Measurements from ENCODE around the gene MINDY4. TPM values are rescaled to one million over a fixed set of nuclear protein-coding genes. Genes with fewer than 3 reads are reported as not detected.

The MINDY4 gene
- total RNA-seq, 2 experiments from 2014 or later = 1.3 to 1.7 TPM

DNA sequence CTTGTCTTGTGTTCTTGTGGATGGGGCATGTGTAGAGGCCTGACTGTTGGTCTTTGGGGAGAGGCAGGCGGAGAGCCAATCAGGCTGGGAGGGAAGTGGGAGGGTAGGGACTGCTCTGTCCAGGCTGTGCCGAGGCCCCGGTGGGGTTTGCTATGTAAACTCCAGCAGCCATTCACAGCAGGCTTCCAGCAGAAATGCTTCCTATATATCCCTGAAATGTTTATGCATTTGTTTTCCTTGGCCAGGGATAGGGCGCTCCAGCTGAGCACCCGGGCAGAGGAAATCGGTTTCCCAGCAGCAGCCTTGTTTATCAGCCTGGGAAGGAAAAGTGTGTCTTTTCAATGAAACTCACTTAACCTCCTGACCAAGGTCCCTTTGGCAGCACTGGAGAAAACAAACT, 122.1 kb downstream of the MINDY4 start:
- H3K27me3 Mint-ChIP-seq = no peaks in the 10 kb centered on the region
- DNase-seq = no peak
- H3K36me3 Mint-ChIP-seq (ENCODE audit: low read depth) = no peaks in the 10 kb centered on the region
- H3K4me1 Mint-ChIP-seq (ENCODE audit: low read depth) = no peaks in the 10 kb centered on the region
- ChIA-PET POLR2A (no interaction called here), CTCF (no interaction called here)
- peaks cover 3% of the 10 kb centered on the region for H3K9me3 Mint-ChIP-seq
- intact Hi-C loops (cut with micrococcal nuclease) = no loop called here
- TF ChIP-seq, protein P1, sequence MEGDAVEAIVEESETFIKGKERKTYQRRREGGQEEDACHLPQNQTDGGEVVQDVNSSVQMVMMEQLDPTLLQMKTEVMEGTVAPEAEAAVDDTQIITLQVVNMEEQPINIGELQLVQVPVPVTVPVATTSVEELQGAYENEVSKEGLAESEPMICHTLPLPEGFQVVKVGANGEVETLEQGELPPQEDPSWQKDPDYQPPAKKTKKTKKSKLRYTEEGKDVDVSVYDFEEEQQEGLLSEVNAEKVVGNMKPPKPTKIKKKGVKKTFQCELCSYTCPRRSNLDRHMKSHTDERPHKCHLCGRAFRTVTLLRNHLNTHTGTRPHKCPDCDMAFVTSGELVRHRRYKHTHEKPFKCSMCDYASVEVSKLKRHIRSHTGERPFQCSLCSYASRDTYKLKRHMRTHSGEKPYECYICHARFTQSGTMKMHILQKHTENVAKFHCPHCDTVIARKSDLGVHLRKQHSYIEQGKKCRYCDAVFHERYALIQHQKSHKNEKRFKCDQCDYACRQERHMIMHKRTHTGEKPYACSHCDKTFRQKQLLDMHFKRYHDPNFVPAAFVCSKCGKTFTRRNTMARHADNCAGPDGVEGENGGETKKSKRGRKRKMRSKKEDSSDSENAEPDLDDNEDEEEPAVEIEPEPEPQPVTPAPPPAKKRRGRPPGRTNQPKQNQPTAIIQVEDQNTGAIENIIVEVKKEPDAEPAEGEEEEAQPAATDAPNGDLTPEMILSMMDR (IDR thresholded peaks at IDR 0.05) = no peak
- H3K4me3 Mint-ChIP-seq = no peak overlapping the region
- H3K27ac Mint-ChIP-seq = no peak overlapping the region
- no peak for ATAC-seq

DNA sequence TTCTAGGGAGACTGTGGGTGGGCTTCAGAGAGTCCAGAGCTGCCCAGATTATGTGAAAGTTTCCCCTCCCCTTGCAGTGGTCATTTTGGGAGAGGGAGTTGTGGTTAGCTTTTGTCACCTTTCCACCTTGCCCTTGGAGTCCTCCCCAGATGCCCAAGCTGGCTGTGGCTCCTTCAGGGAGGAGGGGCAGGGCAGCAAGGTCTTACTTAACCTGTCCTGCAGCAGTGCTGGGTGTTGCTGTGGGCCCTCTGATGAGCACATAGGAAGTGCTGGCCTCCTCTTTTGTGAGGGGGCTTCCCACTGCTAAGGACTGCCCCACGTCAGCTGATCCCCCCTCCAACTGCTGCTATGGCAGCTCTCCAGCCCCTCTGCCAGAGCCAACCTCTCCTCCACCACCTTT, 122.8 kb downstream of the MINDY4 start:
- DNase-seq (no peak), ATAC-seq (no peak)
- H3K27ac Mint-ChIP-seq = no peak overlapping the region
- ChIA-PET CTCF (no interaction called here), POLR2A (no interaction called here)
- no peaks in the 10 kb centered on the region for H3K36me3 Mint-ChIP-seq (ENCODE audit: low read depth)
- H3K4me1 Mint-ChIP-seq (ENCODE audit: low read depth) = no peaks in the 10 kb centered on the region
- TF ChIP-seq, protein P1 (IDR thresholded peaks at IDR 0.05) = no peak
- peaks cover 3% of the 10 kb centered on the region for H3K9me3 Mint-ChIP-seq
- H3K4me3 Mint-ChIP-seq = no peak overlapping the region
- intact Hi-C loops (cut with micrococcal nuclease) = no loop called here
- no peaks in the 10 kb centered on the region for H3K27me3 Mint-ChIP-seq

DNA sequence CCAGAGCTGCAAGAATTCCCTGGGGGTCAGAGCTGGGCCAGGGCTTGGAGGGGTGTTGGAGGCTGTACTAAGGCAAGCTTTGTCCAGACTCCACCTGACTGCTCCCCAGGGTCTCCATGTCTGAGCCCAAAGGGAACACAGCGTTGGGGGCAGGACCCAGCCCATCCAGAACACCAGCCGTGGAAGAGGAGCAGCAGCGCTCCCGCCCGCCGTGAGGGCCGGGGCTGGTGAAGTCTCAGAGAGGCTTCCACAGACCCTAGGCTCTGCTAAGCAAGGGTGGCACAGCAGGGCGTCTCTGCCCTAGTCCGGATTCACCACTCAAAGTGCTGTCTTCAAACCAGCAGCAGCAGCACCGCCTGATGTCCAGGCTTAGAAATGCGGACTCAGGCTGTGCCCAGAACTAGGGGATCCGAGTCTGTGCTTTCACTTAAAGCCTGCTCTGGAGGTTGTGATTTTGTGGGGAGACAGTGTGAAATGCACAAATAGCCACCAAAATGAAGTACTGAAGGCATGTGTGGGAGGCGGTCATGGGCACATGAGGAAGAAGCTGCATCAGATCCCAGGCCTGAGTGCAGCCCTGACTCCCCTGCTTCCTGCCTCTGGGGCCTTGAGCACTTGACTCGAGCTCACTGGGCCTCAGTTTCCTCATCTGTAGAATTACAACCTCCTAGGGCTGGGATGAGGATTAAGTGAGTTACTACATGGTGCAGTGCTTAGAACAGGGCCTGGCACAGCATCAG, 123.8 kb downstream of the MINDY4 start:
- ChIA-PET CTCF (no interaction called here), POLR2A (no interaction called here)
- intact Hi-C loops (cut with micrococcal nuclease) = no loop called here
- no peaks in the 10 kb centered on the region for H3K27me3 Mint-ChIP-seq
- H3K27ac Mint-ChIP-seq = no peak overlapping the region
- no peak overlapping the region for H3K4me3 Mint-ChIP-seq
- no peaks in the 10 kb centered on the region for H3K36me3 Mint-ChIP-seq (ENCODE audit: low read depth)
- DNase-seq (no peak), ATAC-seq (no peak)
- peaks cover 3% of the 10 kb centered on the region for H3K9me3 Mint-ChIP-seq
- H3K4me1 Mint-ChIP-seq (ENCODE audit: low read depth) = no peaks in the 10 kb centered on the region
- TF ChIP-seq, protein P1 (IDR thresholded peaks at IDR 0.05) = no peak

DNA sequence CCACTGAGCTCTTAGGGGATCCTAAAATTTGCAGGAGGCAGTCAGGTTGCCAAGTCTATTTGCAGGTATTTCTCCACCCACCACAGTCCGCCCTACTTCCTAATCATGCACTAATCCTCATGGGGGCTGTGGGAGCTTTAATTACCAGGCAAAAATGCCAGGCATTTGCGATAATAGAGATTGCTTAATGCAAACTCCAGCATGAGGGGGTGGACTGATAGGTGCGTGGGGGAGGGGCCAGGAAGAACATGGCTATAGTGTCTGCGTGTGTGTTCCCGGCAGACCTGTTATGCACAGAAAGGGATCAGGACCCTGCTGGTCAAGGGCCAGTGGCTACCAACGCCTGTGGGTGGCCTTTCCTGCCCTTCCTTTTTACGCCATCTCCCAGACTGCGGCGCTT, 124.8 kb downstream of the MINDY4 start:
- ChIA-PET CTCF (no interaction called here), POLR2A (no interaction called here)
- Mint-ChIP-seq H3K9me3 (peaks cover 3% of the 10 kb centered on the region), H3K4me1 (ENCODE audit: low read depth) (no peaks in the 10 kb centered on the region), H3K36me3 (ENCODE audit: low read depth) (no peaks in the 10 kb centered on the region), H3K27me3 (no peaks in the 10 kb centered on the region), H3K4me3 (no peak overlapping the region), H3K27ac (no peak overlapping the region)
- no peak for DNase-seq
- no peak for ATAC-seq
- TF ChIP-seq, protein P1 (IDR thresholded peaks at IDR 0.05) = no peak
- intact Hi-C loops (cut with micrococcal nuclease) = no loop called here

DNA sequence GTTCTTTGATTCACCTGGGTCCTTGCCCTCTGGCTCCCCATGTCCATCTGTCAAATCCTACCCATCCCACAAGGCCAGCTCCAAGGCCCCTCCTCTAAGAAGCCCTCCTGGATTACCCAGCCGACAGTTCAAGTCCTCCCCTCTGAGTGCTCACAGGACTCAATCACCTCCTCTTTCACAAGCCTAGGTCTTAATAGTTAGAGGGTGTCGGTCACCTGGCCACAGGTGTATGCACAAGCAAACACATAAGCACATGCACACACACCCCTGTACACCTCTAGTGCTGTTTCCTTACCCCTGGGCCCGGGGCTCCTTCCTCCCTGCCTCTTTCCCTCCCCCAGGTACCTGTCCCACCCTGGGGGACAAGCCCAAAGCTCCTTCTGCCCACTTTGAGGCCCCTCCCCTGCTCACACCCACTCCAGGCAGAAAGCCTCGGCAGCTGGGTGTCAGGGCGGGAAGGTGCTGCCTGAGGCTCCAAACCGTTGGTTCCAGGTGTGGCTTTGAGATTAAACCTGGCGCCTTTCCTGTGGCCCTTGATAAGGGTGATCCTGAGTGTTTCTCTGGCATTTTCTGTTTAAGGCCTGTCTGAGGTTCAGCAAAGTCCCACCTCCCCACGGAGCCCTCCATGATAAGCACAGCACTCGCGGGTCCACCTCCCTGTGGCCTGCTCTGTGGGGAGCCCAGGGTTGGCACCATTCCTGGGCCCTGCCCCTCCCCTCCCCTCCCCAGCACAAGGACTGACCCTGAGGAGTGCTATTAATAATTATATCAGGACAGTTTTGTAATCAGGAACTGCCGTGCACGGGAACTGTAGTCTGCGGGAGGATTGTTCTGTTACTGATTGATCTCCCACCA, 125.8 kb downstream of the MINDY4 start:
- no peak for DNase-seq
- ATAC-seq = no peak
- intact Hi-C loops (cut with micrococcal nuclease) = no loop called here
- Mint-ChIP-seq H3K9me3 (no peaks in the 10 kb centered on the region), H3K27ac (no peak overlapping the region), H3K27me3 (no peaks in the 10 kb centered on the region), H3K4me3 (no peak overlapping the region), H3K4me1 (ENCODE audit: low read depth) (no peaks in the 10 kb centered on the region), H3K36me3 (ENCODE audit: low read depth) (no peaks in the 10 kb centered on the region)
- CTCF ChIA-PET = interaction anchor here (1.2 kb wide), 1 partner anchor 226 kb away, joined by 4 read pairs; no protein-coding TSS in a partner anchor
- POLR2A ChIA-PET = no interaction called here
- TF ChIP-seq, protein P1 (IDR thresholded peaks at IDR 0.05) = no peak
